Measurements from ENCODE around the gene GRK6.

GRCh38 chr5:177474846-177475562, 48.5 kb downstream of the GRK6 start:
- TF ChIP-seq YY1 (IDR thresholded peaks at IDR 0.05; ENCODE audit: low read depth) (no peak), TEAD4 (IDR thresholded peaks at IDR 0.05) (no peak), RAD21 (IDR thresholded peaks at IDR 0.05; ENCODE audit: low read depth) (no peak), EP300 (IDR thresholded peaks at IDR 0.05; ENCODE audit: borderline replicate concordance) (no peak), MAX (IDR thresholded peaks at IDR 0.05) (no peak), CEBPB (IDR thresholded peaks at IDR 0.05) (no peak), TAF1 (IDR thresholded peaks at IDR 0.05; ENCODE audit: low read depth) (no peak), TCF12 (IDR thresholded peaks at IDR 0.05; ENCODE audit: low read depth) (no peak)

All from Ishikawa (cell line).